HepG2 (cell line): ENCODE results near the gene COL9A3. TPM values are rescaled to one million over a fixed set of nuclear protein-coding genes. Genes with fewer than 3 reads are reported as not detected.
A peak's percentile ranks its signal among the peaks of the same experiment; 100 is the strongest.

ENCODE experiments used
- AGO2 ChIP-seq: fragments of 200-400 bp; formaldehyde crosslinking; optimal IDR thresholded peaks from 2 replicates; pipeline ENCODE3; 2017; ENCODE audit warnings: mild to moderate bottlenecking, low read depth, low read length, moderate library complexity
- FOXA1 ChIP-seq, 2 experiments: fragments of 450-650 bp in 1 of 2; sonication (generic) in 1 of 2; formaldehyde crosslinking in 1 of 2; IDR thresholded peaks; 2 replicates each; pipeline versions ENCODE4 v1.4.0 to v1.6.1; 2016 to 2020; ENCODE audit warnings: missing genetic modification reagents in 1 of 2
- HNF1A ChIP-seq, 2 experiments: sonication (generic) in 1 of 2; formaldehyde crosslinking in 1 of 2; IDR thresholded peaks; 2 replicates each; pipeline versions ENCODE4 v1.4.0 to v1.6.1; 2016 to 2020; ENCODE audit warnings: borderline replicate concordance in 1 of 2, low read depth in 1 of 2, mild to moderate bottlenecking in 1 of 2, missing genetic modification reagents in 1 of 2
- HNF1B ChIP-seq: sonication (generic); formaldehyde crosslinking; IDR thresholded peaks from 2 replicates; pipeline ENCODE4 v1.5.1; 2020; ENCODE audit warnings: mild to moderate bottlenecking, moderate library complexity, missing genetic modification reagents
- HNRNPH1 ChIP-seq: fragments of 200-400 bp; formaldehyde crosslinking; optimal IDR thresholded peaks from 2 replicates; pipeline ENCODE3; 2017; ENCODE audit warnings: mild to moderate bottlenecking, low read depth, low read length
- IRF1 ChIP-seq: sonication (generic); formaldehyde crosslinking; IDR thresholded peaks from 2 replicates; pipeline ENCODE4 v1.4.0; 2020; ENCODE audit warnings: low read depth, mild to moderate bottlenecking, missing genetic modification reagents
- KDM2A ChIP-seq: sonication (generic); formaldehyde crosslinking; IDR thresholded peaks from 2 replicates; pipeline ENCODE4 v1.4.0; 2020; ENCODE audit warnings: low read depth, missing genetic modification reagents, borderline replicate concordance
- PBX3 ChIP-seq: sonication (generic); formaldehyde crosslinking; IDR thresholded peaks from 2 replicates; pipeline ENCODE4 v1.8.1; 2023; ENCODE audit warnings: missing genetic modification reagents, inconsistent platforms, borderline replicate concordance
- RAD51 ChIP-seq: fragments of 450-650 bp; IDR thresholded peaks from 2 replicates; pipeline ENCODE4 v1.6.1; 2016; ENCODE audit warnings: borderline replicate concordance
- REPIN1 ChIP-seq: sonication (generic); formaldehyde crosslinking; IDR thresholded peaks from 2 replicates; pipeline ENCODE4 v1.8.0; 2022; ENCODE audit warnings: missing genetic modification reagents, low read depth, mild to moderate bottlenecking, borderline replicate concordance
- ZNF160 ChIP-seq: sonication (generic); formaldehyde crosslinking; IDR thresholded peaks from 2 replicates; pipeline ENCODE4 v1.8.0; 2022; ENCODE audit warnings: mild to moderate bottlenecking, inconsistent platforms, missing genetic modification reagents
- ZNF276 ChIP-seq: sonication (generic); formaldehyde crosslinking; IDR thresholded peaks from 2 replicates; pipeline ENCODE4 v1.4.0; 2020; ENCODE audit warnings: mild to moderate bottlenecking, low read depth, missing genetic modification reagents
- ZNF512 ChIP-seq: sonication (generic); formaldehyde crosslinking; IDR thresholded peaks from 2 replicates; pipeline ENCODE4 v1.4.0; 2020; ENCODE audit warnings: mild to moderate bottlenecking, missing genetic modification reagents
- ZNF562 ChIP-seq: sonication (generic); formaldehyde crosslinking; IDR thresholded peaks from 2 replicates; pipeline ENCODE4 v1.8.0; 2022; ENCODE audit warnings: missing genetic modification reagents, borderline replicate concordance
- ZNF891 ChIP-seq: sonication (generic); formaldehyde crosslinking; IDR thresholded peaks from 2 replicates; pipeline ENCODE4 v1.5.0; 2020; ENCODE audit warnings: mild to moderate bottlenecking, missing genetic modification reagents
- polyA plus RNA-seq, 8 experiments: library from polyadenylated mRNA; depleted of rRNA in 3 of 8; stranded (reverse) in 7 of 8; unstranded in 1 of 8; fragments of >200 nt; fragmentation: Illumina TruSeq in 4 of 8; extraction: Trizol in 4 of 8; gene quantifications; 2 replicates each; pipeline versions ENCODE4 v1.2.1 to v1.2.3, GENCODE V29; 2011 to 2016; ENCODE audit warnings: low read depth in 4 of 8, missing spikeins in 1 of 8, mixed read lengths in 1 of 8; ENCODE audit not compliant: insufficient read depth in 1 of 8
- total RNA-seq, 5 experiments: library from RNA; depleted of rRNA; stranded (reverse); fragments of >200 nt; fragmentation: Illumina TruSeq; extraction: Trizol; gene quantifications; 2 replicates each; pipeline ENCODE4 v1.2.3, GENCODE V29; 2016; ENCODE audit warnings: low read depth in 1 of 5

COL9A3 gene
- total and polyA plus RNA-seq, 2 of the 13 experiments (the other 11 are each of a cell fraction or from before 2014, with no cell fraction given), result 155 to 204 TPM

GRCh38 chr20:62805711-62806382 is 11.0 kb upstream of the COL9A3 start (continued):
- peak; percentile 4; the same call in 1 of the 2 replicates for TF ChIP-seq HNF1A (IDR thresholded peaks at IDR 0.05; ENCODE audit: low read depth)
- TF ChIP-seq HNF1A (CRISPR knock-in tag; IDR thresholded peaks at IDR 0.05; ENCODE audit: borderline replicate concordance), result no peak
- 0 out of 2 replicates have a peak, but pooled peaks have one; percentile 63 for TF ChIP-seq HNF1B (CRISPR knock-in tag)
- 0 out of 2 replicates have a peak, but pooled peaks have one; percentile 64 for TF ChIP-seq ZNF160
- no peak for TF ChIP-seq ZNF562
- TF ChIP-seq ZNF276, result peak; percentile 67; the same call in 1 of the 2 replicates
- peak; percentile 79; the same call in 1 of the 2 replicates for TF ChIP-seq PBX3 (CRISPR knock-in tag)
- no peak; the same call in 1 of the 2 replicates for TF ChIP-seq ZNF512
- TF ChIP-seq REPIN1, result no peak
- TF ChIP-seq FOXA1 (IDR thresholded peaks at IDR 0.05), result no peak
- TF ChIP-seq FOXA1 (CRISPR knock-in tag; IDR thresholded peaks at IDR 0.05), result peak; percentile 95
- TF ChIP-seq AGO2, result peak; percentile 84
- no peak for TF ChIP-seq ZNF891 (CRISPR knock-in tag)
- no peak for TF ChIP-seq HNRNPH1
- TF ChIP-seq KDM2A (CRISPR knock-in tag), result peak; percentile 84
- no peak for TF ChIP-seq RAD51
- TF ChIP-seq IRF1 (CRISPR knock-in tag), result peak; percentile 92; the same call in 1 of the 2 replicates
